ENCODE results near the gene PDE6H.

PDE6H gene

DNA sequence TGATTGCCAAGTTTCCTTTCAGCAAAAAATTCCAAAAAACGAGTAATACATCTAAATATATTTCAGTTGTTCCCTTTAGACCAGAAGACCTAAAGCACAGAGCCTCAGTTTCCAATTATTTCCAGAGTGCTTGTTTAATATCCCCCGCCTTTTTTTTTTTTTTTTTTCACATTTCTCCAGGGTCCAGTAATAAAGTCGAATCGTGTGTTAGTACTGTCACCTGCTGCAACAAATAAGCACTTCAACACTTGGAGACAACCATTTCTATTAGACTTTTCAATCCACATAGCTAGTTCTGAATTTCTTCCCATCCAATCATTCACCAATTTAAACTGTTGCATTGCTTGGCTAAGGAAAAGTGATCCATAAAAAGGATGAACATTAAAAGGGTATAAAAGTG, 13.6 kb downstream of the PDE6H start (continued):
- TF ChIP-seq, protein P1, sequence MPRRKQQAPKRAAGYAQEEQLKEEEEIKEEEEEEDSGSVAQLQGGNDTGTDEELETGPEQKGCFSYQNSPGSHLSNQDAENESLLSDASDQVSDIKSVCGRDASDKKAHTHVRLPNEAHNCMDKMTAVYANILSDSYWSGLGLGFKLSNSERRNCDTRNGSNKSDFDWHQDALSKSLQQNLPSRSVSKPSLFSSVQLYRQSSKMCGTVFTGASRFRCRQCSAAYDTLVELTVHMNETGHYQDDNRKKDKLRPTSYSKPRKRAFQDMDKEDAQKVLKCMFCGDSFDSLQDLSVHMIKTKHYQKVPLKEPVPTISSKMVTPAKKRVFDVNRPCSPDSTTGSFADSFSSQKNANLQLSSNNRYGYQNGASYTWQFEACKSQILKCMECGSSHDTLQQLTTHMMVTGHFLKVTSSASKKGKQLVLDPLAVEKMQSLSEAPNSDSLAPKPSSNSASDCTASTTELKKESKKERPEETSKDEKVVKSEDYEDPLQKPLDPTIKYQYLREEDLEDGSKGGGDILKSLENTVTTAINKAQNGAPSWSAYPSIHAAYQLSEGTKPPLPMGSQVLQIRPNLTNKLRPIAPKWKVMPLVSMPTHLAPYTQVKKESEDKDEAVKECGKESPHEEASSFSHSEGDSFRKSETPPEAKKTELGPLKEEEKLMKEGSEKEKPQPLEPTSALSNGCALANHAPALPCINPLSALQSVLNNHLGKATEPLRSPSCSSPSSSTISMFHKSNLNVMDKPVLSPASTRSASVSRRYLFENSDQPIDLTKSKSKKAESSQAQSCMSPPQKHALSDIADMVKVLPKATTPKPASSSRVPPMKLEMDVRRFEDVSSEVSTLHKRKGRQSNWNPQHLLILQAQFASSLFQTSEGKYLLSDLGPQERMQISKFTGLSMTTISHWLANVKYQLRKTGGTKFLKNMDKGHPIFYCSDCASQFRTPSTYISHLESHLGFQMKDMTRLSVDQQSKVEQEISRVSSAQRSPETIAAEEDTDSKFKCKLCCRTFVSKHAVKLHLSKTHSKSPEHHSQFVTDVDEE (CRISPR knock-in tag; IDR thresholded peaks at IDR 0.05), result no peak
- TF ChIP-seq GLIS3 (CRISPR knock-in tag; IDR thresholded peaks at IDR 0.05) (no peak), ISL1 (CRISPR knock-in tag; IDR thresholded peaks at IDR 0.05) (no peak), ARNTL (CRISPR knock-in tag; IDR thresholded peaks at IDR 0.05; ENCODE audit: borderline replicate concordance, low read depth) (no peak)

DNA sequence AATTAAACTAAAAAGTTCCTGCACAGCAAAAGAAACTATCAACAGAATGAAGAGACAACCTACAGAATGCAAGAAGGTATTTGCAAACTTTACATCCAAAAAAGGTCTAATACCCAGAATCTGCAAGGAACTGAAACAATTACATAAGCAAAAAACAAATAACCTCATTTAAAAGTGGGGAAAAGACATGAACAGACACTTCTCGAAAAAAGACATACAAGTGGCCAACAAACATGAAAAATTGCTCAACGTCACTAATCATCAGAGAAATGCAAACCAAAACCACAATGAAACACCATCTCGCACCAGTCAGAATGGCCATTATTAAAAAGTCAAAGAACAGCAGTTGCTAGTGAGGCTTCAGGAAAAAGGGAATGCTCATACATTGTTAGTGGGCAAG, 15.2 kb downstream of the PDE6H start:
- ATAC-seq, result no peak
- TF ChIP-seq TCF4 (CRISPR knock-in tag; IDR thresholded peaks at IDR 0.05; ENCODE audit: borderline replicate concordance), result no peak

DNA sequence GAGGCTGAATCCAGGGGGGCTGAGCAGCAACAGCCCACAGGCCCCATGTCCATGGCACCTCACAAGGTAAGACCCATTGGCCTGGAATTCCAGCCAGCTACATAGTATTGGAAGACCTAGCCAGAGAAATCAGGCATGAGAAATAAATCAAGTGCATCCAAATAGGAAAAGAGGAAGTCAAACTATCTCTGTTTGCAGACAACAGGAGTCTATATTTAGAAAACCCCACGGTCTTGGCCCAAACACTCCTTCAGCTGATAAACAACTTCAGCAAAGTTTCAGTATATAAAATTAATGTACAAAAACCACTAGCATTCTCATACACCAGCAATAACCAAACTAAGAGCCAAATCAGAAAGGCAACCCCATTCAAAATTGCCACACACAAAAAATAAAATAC, 16.9 kb downstream of the PDE6H start:
- TF ChIP-seq RARB (CRISPR knock-in tag; IDR thresholded peaks at IDR 0.05) (no peak), ZNF70 (CRISPR knock-in tag; IDR thresholded peaks at IDR 0.05) (no peak)
- TF ChIP-seq, protein P2, sequence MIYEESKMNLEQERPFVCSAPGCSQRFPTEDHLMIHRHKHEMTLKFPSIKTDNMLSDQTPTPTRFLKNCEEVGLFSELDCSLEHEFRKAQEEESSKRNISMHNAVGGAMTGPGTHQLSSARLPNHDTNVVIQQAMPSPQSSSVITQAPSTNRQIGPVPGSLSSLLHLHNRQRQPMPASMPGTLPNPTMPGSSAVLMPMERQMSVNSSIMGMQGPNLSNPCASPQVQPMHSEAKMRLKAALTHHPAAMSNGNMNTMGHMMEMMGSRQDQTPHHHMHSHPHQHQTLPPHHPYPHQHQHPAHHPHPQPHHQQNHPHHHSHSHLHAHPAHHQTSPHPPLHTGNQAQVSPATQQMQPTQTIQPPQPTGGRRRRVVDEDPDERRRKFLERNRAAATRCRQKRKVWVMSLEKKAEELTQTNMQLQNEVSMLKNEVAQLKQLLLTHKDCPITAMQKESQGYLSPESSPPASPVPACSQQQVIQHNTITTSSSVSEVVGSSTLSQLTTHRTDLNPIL (CRISPR knock-in tag; IDR thresholded peaks at IDR 0.05; ENCODE audit: low read depth), result no peak
- TF ChIP-seq, protein P3, sequence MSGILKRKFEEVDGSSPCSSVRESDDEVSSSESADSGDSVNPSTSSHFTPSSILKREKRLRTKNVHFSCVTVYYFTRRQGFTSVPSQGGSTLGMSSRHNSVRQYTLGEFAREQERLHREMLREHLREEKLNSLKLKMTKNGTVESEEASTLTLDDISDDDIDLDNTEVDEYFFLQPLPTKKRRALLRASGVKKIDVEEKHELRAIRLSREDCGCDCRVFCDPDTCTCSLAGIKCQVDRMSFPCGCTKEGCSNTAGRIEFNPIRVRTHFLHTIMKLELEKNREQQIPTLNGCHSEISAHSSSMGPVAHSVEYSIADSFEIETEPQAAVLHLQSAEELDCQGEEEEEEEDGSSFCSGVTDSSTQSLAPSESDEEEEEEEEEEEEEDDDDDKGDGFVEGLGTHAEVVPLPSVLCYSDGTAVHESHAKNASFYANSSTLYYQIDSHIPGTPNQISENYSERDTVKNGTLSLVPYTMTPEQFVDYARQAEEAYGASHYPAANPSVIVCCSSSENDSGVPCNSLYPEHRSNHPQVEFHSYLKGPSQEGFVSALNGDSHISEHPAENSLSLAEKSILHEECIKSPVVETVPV (CRISPR knock-in tag; IDR thresholded peaks at IDR 0.05), result no peak
- no peak for ATAC-seq

DNA sequence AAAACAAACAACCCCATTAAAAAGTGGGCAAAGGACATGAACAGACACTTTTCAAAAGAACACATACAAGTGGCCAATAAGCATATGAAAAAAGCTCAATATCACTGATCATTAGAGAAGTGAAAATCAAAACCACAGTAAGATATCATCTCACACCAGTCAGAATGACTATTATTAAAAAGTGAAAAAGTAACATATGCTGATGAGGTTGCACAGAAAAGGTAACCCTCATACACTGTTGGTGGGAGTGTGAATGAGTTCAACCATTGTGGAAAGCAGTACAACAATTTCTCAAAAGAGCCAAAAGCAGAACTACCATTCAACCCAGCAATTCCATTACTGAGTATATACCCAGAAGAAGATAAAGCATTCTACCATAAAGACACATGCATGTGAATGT, 18.2 kb downstream of the PDE6H start:
- TF ChIP-seq PPARA (CRISPR knock-in tag; IDR thresholded peaks at IDR 0.05; ENCODE audit: borderline replicate concordance), result no peak
- TF ChIP-seq, protein P4, sequence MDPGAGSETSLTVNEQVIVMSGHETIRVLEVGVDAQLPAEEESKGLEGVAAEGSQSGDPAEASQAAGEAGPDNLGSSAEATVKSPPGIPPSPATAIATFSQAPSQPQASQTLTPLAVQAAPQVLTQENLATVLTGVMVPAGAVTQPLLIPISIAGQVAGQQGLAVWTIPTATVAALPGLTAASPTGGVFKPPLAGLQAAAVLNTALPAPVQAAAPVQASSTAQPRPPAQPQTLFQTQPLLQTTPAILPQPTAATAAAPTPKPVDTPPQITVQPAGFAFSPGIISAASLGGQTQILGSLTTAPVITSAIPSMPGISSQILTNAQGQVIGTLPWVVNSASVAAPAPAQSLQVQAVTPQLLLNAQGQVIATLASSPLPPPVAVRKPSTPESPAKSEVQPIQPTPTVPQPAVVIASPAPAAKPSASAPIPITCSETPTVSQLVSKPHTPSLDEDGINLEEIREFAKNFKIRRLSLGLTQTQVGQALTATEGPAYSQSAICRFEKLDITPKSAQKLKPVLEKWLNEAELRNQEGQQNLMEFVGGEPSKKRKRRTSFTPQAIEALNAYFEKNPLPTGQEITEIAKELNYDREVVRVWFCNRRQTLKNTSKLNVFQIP (CRISPR knock-in tag; IDR thresholded peaks at IDR 0.05; ENCODE audit: borderline replicate concordance, low read depth), result no peak
- no peak for TF ChIP-seq ZC3H10 (CRISPR knock-in tag; IDR thresholded peaks at IDR 0.05)
- TF ChIP-seq ESRRG (CRISPR knock-in tag; IDR thresholded peaks at IDR 0.05), result no peak
- TF ChIP-seq TOX (CRISPR knock-in tag; IDR thresholded peaks at IDR 0.05; ENCODE audit: borderline replicate concordance), result no peak
- TF ChIP-seq BACH2 (CRISPR knock-in tag; IDR thresholded peaks at IDR 0.05; ENCODE audit: borderline replicate concordance), result no peak
- TF ChIP-seq, protein P2 (CRISPR knock-in tag; IDR thresholded peaks at IDR 0.05; ENCODE audit: low read depth), result no peak
- TF ChIP-seq ZNF70 (CRISPR knock-in tag; IDR thresholded peaks at IDR 0.05), result no peak
- no peak for TF ChIP-seq GLIS3 (CRISPR knock-in tag; IDR thresholded peaks at IDR 0.05)
- no peak for TF ChIP-seq ZNF8 (CRISPR knock-in tag; IDR thresholded peaks at IDR 0.05)
- no peak for TF ChIP-seq ZNF565 (CRISPR knock-in tag; conservative IDR thresholded peaks at IDR 0.05; ENCODE audit: low read depth)
- no peak for ATAC-seq

DNA sequence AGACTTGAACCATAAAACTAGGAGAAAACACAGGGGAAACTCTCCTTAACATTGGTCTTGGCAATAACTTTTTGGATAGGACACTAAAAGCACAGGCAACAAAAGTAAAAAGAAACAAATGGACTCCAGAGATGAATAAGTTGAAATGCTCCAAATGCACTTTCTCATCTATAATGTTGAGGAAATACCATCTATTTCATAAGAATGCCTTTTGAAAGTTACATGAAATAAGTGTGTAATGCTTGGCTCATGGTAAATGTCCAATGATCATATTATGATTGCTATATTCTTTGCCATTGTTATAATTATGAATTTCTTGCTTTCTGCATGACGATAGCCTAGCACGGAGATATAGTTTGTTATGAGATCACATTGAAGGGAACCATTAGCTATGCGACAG, 19.8 kb downstream of the PDE6H start:
- TF ChIP-seq ZFP30 (CRISPR knock-in tag; IDR thresholded peaks at IDR 0.05), result no peak
- TF ChIP-seq, protein P2 (CRISPR knock-in tag; IDR thresholded peaks at IDR 0.05; ENCODE audit: low read depth), result no peak
- ATAC-seq, result no peak
